Measurements from ENCODE around the gene CDH13. TPM values are rescaled to one million over a fixed set of nuclear protein-coding genes. Genes with fewer than 3 reads are reported as not detected.

CDH13 gene
- total RNA-seq, 2 experiments from 2014 or later, result not detected

DNA sequence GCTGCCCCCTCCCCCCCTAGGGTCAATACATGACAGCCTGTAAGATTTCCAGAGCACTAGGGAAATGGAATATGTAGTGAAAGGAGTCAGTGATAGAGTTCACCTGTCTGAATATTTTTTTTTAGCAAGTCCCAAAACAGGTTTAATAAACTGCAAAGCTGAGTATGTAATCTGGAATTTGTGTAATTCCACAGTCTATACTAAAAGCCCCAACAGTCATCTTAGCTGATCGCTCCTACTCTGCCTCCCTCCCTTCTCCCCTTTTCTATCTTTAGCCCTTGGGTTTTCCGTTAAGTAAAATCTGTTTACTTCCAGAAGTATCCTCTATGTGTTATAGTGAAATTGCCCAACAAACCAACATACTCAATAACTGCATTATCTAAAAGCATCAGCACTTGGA lies 3.5 kb downstream of the CDH13 start:
- H3K36me3 ChIP-seq (ENCODE audit: insufficient read depth, low read length), result no peaks in the 10 kb centered on the region
- intact Hi-C loops (cut with micrococcal nuclease; ENCODE audit: unreplicated experiment), result no loop called here
- DNase-seq (ENCODE audit: low spot score), result no peak
- no peak overlapping the region for H3K27ac ChIP-seq (ENCODE audit: low read depth, low read length, poor library complexity, severe bottlenecking)
- no peak overlapping the region for H3K4me3 ChIP-seq (ENCODE audit: low read depth, low read length, poor library complexity, severe bottlenecking)
- POLR2A ChIA-PET, result interaction anchor here (1.0 kb wide), 1 partner anchor 626 kb away, joined by 3 read pairs; no protein-coding TSS in a partner anchor
- CTCF ChIA-PET (ENCODE audit: unreplicated experiment), result no interaction called here
- H3K4me1 ChIP-seq (ENCODE audit: insufficient read depth, low read length, poor library complexity, severe bottlenecking), result no peaks in the 10 kb centered on the region
- H3K4me2 ChIP-seq (ENCODE audit: low read length), result no peak overlapping the region
- H2AFZ ChIP-seq (ENCODE audit: low read length), result no peak overlapping the region
- no peaks in the 10 kb centered on the region for H3K79me2 ChIP-seq (ENCODE audit: insufficient read depth, low read depth, low read length)
- H3K9me2 ChIP-seq (ENCODE audit: insufficient read depth, low read length), result no peaks in the 10 kb centered on the region
- H4K20me1 ChIP-seq (ENCODE audit: insufficient read depth, low read length), result no peaks in the 10 kb centered on the region
- TF ChIP-seq EZH2phosphoT487 (IDR thresholded peaks at IDR 0.05; ENCODE audit: borderline replicate concordance, low read depth, low read length), result no peak
- TF ChIP-seq, protein P1, sequence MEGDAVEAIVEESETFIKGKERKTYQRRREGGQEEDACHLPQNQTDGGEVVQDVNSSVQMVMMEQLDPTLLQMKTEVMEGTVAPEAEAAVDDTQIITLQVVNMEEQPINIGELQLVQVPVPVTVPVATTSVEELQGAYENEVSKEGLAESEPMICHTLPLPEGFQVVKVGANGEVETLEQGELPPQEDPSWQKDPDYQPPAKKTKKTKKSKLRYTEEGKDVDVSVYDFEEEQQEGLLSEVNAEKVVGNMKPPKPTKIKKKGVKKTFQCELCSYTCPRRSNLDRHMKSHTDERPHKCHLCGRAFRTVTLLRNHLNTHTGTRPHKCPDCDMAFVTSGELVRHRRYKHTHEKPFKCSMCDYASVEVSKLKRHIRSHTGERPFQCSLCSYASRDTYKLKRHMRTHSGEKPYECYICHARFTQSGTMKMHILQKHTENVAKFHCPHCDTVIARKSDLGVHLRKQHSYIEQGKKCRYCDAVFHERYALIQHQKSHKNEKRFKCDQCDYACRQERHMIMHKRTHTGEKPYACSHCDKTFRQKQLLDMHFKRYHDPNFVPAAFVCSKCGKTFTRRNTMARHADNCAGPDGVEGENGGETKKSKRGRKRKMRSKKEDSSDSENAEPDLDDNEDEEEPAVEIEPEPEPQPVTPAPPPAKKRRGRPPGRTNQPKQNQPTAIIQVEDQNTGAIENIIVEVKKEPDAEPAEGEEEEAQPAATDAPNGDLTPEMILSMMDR (conservative IDR thresholded peaks at IDR 0.05; ENCODE audit: low read length), result no peak
- no TSS peak for BruUV-seq (replicated peaks)
- H3K9me3 ChIP-seq (ENCODE audit: low read length), result no peaks in the 10 kb centered on the region

GRCh38 chr16:82630688-82631087 lies 3.9 kb downstream of the CDH13 start:
- BruUV-seq (replicated peaks), result no TSS peak
- no peaks in the 10 kb centered on the region for H3K9me2 ChIP-seq (ENCODE audit: insufficient read depth, low read length)
- TF ChIP-seq, protein P1 (conservative IDR thresholded peaks at IDR 0.05; ENCODE audit: low read length), result peak; percentile 61
- no peak for TF ChIP-seq EZH2phosphoT487 (IDR thresholded peaks at IDR 0.05; ENCODE audit: borderline replicate concordance, low read depth, low read length)
- CTCF ChIA-PET (ENCODE audit: unreplicated experiment), result no interaction called here
- H3K36me3 ChIP-seq (ENCODE audit: insufficient read depth, low read length), result no peaks in the 10 kb centered on the region
- no peaks in the 10 kb centered on the region for H3K9me3 ChIP-seq (ENCODE audit: low read length)
- no peak overlapping the region for H3K4me2 ChIP-seq (ENCODE audit: low read length)
- H4K20me1 ChIP-seq (ENCODE audit: insufficient read depth, low read length), result no peaks in the 10 kb centered on the region
- no peaks in the 10 kb centered on the region for H3K79me2 ChIP-seq (ENCODE audit: insufficient read depth, low read depth, low read length)
- H2AFZ ChIP-seq (ENCODE audit: low read length), result no peak overlapping the region
- intact Hi-C loops (cut with micrococcal nuclease; ENCODE audit: unreplicated experiment), result no loop called here
- H3K4me1 ChIP-seq (ENCODE audit: insufficient read depth, low read length, poor library complexity, severe bottlenecking), result no peaks in the 10 kb centered on the region
- no peak overlapping the region for H3K27ac ChIP-seq (ENCODE audit: low read depth, low read length, poor library complexity, severe bottlenecking)
- H3K4me3 ChIP-seq (ENCODE audit: low read depth, low read length, poor library complexity, severe bottlenecking), result no peak overlapping the region
- POLR2A ChIA-PET, result interaction anchor here (0.6 to 1.0 kb wide), 2 partner anchors 51 to 625 kb away, joined by 3 read pairs; no protein-coding TSS in a partner anchor
- no peak for DNase-seq (ENCODE audit: low spot score)

DNA sequence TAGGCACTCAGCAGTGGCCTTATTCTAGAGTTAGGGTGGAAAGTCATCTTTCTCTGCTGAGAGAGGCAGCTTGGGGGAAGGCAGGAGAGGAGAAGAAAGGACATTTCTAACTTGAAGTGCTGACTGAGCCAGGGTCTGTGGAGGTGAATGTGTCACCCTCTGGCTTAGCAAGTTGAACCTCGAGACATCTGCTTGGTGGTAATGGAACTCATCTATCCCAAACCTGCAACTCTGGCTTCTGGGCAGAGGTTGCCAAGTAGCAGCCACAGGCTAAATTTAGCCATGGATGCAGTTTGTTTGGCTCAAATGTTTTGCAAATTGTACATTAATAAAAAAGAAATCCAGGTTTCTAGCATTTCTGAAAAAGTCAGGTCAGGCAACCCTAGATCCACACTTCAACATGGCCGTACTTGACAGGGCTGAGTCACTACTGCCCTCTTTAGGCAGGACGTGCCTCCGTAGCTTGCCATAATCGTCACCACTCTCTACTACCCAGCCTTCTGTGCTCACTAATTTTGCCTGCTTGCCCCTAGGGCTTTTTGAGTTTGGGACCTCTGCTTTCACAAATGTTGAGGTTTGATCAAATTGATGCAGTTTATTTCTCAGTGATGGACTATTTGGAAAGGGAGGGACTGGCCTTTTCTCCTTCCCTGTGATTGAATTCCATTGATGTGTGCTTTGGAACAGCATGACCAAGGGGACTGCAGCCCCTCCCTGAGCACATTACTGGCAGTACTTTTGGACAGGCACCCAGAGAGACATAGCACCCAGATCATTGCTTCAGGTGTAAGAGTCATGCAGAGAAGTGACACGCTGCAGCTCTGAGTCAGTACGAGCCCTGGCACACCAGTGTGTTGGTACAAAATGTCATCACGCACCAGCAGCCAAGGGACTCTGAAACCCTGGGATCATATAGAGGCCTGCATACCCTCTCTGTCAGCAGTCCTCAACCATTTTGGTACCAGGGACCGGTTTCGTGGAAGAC lies 5.2 kb downstream of the CDH13 start:
- no peak for DNase-seq (ENCODE audit: low spot score)
- no peak overlapping the region for H3K4me2 ChIP-seq (ENCODE audit: low read length)
- CTCF ChIA-PET (ENCODE audit: unreplicated experiment), result interaction anchor here (0.5 kb wide), 1 partner anchor 1382 kb away, joined by 3 read pairs; no protein-coding TSS in a partner anchor

More for the DNA sequence above, 5.2 kb downstream of the CDH13 start:
- H3K79me2 ChIP-seq (ENCODE audit: insufficient read depth, low read depth, low read length), result no peaks in the 10 kb centered on the region
- intact Hi-C loops (cut with micrococcal nuclease; ENCODE audit: unreplicated experiment), result no loop called here
- no TSS peak for BruUV-seq (replicated peaks)
- no peaks in the 10 kb centered on the region for H3K4me1 ChIP-seq (ENCODE audit: insufficient read depth, low read length, poor library complexity, severe bottlenecking)
- H3K4me3 ChIP-seq (ENCODE audit: low read depth, low read length, poor library complexity, severe bottlenecking), result no peak overlapping the region
- no peak overlapping the region for H2AFZ ChIP-seq (ENCODE audit: low read length)
- no peak overlapping the region for H3K27ac ChIP-seq (ENCODE audit: low read depth, low read length, poor library complexity, severe bottlenecking)
- POLR2A ChIA-PET, result no interaction called here
- no peaks in the 10 kb centered on the region for H3K9me2 ChIP-seq (ENCODE audit: insufficient read depth, low read length)
- no peaks in the 10 kb centered on the region for H3K9me3 ChIP-seq (ENCODE audit: low read length)
- no peak for TF ChIP-seq EZH2phosphoT487 (IDR thresholded peaks at IDR 0.05; ENCODE audit: borderline replicate concordance, low read depth, low read length)
- TF ChIP-seq, protein P1 (conservative IDR thresholded peaks at IDR 0.05; ENCODE audit: low read length), result peak; percentile 51
- H4K20me1 ChIP-seq (ENCODE audit: insufficient read depth, low read length), result no peaks in the 10 kb centered on the region
- H3K36me3 ChIP-seq (ENCODE audit: insufficient read depth, low read length), result no peaks in the 10 kb centered on the region

Measured in OCI-LY7 (cell line).